ENCODE measurements around the gene PLSCR2. TPM values are rescaled to one million over a fixed set of nuclear protein-coding genes. Genes with fewer than 3 reads are reported as not detected.

The PLSCR2 gene
- total and polyA plus RNA-seq, 10 of the 15 experiments (the other 5 are each of a cell fraction or from before 2014, with no cell fraction given), result not detected

DNA sequence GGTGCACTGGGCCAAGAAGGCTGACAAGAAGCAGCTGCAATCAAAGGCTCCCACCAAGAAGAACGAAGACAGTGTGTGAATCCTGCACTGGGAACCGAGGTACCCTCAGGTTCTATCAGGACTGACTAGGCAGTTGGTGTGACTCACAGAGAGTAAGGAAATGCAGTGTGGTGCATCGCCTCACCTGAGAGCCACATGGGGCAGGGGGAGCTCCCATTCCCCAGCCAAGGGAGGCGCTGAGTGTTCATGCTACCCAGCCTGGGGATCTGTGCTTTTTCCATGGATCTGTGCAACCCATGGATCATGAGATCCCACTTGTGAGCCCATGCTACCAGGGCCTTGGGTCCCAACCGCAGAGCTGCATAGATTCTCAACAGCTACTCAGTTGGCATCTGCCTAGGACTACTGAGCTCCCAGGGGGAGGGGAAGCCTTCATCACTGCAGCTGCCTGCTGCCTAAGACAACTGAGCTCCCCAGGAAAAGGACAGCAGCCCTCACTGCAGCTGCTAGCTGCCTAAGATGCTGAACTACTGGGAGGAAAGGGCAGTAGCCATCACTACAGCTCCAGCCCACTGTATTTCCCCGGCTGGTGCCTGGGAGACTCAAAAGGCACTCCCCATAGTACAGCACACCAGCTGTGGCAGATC, 6.9 kb upstream of the PLSCR2 start:
- in situ Hi-C loops (cut with MboI) (no loop called here), intact Hi-C loops (cut with micrococcal nuclease; ENCODE audit: unreplicated experiment) (no loop called here)
- BruUV-seq (replicated peaks), result no TSS peak
- no peak overlapping the region for H3K4me3 ChIP-seq
- ChIA-PET CTCF (no interaction called here), SMC1A (ENCODE audit: uncharacterized antibody, unreplicated experiment) (no interaction called here), RAD21 (ENCODE audit: unreplicated experiment) (no interaction called here), POLR2A (no interaction called here)
- H2AFZ ChIP-seq (ENCODE audit: control insufficient read depth, low read depth, low read length), result no peak overlapping the region
- 42% methylated on average over 6 of the region's 6 CpGs for WGBS (ENCODE audit: insufficient coverage, insufficient replicate concordance, low lambda C conversion rate, missing lambda C conversion rate)
- FAIRE-seq, result no peak
- H3K9ac ChIP-seq (ENCODE audit: control insufficient read depth, insufficient read depth, low read length), result no peak overlapping the region
- H3K36me3 ChIP-seq (ENCODE audit: control insufficient read depth in 2 of 2, insufficient read depth in 2 of 2, low read length in 1 of 2), result no peaks in the 10 kb centered on the region
- no peaks in the 10 kb centered on the region for H3K27me3 ChIP-seq (replicated peaks in 1 of 2; ENCODE audit: control insufficient read depth in 2 of 2, insufficient read depth in 2 of 2, low read length in 1 of 2)
- no peaks in the 10 kb centered on the region for H3K4me1 ChIP-seq (ENCODE audit: control insufficient read depth, insufficient read depth, low read length)
- DNase-seq (ENCODE audit: low read depth, low spot score), result no peak
- no peaks in the 10 kb centered on the region for H3K9me3 ChIP-seq (replicated peaks; ENCODE audit: control insufficient read depth, insufficient read depth, low read length)
- H4K20me1 ChIP-seq (ENCODE audit: control insufficient read depth, insufficient read depth), result no peaks in the 10 kb centered on the region
- H3K79me2 ChIP-seq (ENCODE audit: control insufficient read depth, insufficient read depth, low read length), result no peaks in the 10 kb centered on the region
- H3K4me2 ChIP-seq (ENCODE audit: control insufficient read depth, insufficient read depth), result no peak overlapping the region
- ATAC-seq, result no peak
- no peak overlapping the region for H3K27ac ChIP-seq (ENCODE audit: control insufficient read depth, insufficient read depth)
- TF ChIP-seq, protein P1, sequence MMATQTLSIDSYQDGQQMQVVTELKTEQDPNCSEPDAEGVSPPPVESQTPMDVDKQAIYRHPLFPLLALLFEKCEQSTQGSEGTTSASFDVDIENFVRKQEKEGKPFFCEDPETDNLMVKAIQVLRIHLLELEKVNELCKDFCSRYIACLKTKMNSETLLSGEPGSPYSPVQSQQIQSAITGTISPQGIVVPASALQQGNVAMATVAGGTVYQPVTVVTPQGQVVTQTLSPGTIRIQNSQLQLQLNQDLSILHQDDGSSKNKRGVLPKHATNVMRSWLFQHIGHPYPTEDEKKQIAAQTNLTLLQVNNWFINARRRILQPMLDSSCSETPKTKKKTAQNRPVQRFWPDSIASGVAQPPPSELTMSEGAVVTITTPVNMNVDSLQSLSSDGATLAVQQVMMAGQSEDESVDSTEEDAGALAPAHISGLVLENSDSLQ (IDR thresholded peaks at IDR 0.05), result no peak
- TF ChIP-seq YY1 (IDR thresholded peaks at IDR 0.05; ENCODE audit: low read depth, low read length) (no peak), MTA2 (IDR thresholded peaks at IDR 0.05; ENCODE audit: low read depth) (no peak), CEBPB (IDR thresholded peaks at IDR 0.05; ENCODE audit: borderline replicate concordance in 1 of 2, low read depth in 2 of 2, low read length in 2 of 2) (no peak), TCF3 (IDR thresholded peaks at IDR 0.05; ENCODE audit: borderline replicate concordance, insufficient read depth, low read depth, low read length) (no peak), SREBF1 (IDR thresholded peaks at IDR 0.05; ENCODE audit: low read length) (no peak), NFIC (IDR thresholded peaks at IDR 0.05; ENCODE audit: low read depth, low read length) (no peak), NRF1 (conservative IDR thresholded peaks at IDR 0.05; ENCODE audit: low read depth, low read length) (no peak), MYC (IDR thresholded peaks at IDR 0.05; ENCODE audit: insufficient read depth, insufficient read length, insufficient replicate concordance, low read length, severe bottlenecking) (no peak), NFYA (IDR thresholded peaks at IDR 0.05; ENCODE audit: borderline replicate concordance, low read depth, low read length) (no peak), RAD51 (IDR thresholded peaks at IDR 0.05) (no peak)
- TF ChIP-seq, protein P2, sequence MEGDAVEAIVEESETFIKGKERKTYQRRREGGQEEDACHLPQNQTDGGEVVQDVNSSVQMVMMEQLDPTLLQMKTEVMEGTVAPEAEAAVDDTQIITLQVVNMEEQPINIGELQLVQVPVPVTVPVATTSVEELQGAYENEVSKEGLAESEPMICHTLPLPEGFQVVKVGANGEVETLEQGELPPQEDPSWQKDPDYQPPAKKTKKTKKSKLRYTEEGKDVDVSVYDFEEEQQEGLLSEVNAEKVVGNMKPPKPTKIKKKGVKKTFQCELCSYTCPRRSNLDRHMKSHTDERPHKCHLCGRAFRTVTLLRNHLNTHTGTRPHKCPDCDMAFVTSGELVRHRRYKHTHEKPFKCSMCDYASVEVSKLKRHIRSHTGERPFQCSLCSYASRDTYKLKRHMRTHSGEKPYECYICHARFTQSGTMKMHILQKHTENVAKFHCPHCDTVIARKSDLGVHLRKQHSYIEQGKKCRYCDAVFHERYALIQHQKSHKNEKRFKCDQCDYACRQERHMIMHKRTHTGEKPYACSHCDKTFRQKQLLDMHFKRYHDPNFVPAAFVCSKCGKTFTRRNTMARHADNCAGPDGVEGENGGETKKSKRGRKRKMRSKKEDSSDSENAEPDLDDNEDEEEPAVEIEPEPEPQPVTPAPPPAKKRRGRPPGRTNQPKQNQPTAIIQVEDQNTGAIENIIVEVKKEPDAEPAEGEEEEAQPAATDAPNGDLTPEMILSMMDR (IDR thresholded peaks at IDR 0.05 in 2 of 3, conservative IDR thresholded peaks at IDR 0.05 in 1 of 3; ENCODE audit: control insufficient read depth in 2 of 3, extremely low read depth in 1 of 3, insufficient read depth in 1 of 3, low read depth in 3 of 3, low read length in 3 of 3), result no peak
- TF ChIP-seq, protein P3, sequence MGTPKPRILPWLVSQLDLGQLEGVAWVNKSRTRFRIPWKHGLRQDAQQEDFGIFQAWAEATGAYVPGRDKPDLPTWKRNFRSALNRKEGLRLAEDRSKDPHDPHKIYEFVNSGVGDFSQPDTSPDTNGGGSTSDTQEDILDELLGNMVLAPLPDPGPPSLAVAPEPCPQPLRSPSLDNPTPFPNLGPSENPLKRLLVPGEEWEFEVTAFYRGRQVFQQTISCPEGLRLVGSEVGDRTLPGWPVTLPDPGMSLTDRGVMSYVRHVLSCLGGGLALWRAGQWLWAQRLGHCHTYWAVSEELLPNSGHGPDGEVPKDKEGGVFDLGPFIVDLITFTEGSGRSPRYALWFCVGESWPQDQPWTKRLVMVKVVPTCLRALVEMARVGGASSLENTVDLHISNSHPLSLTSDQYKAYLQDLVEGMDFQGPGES (IDR thresholded peaks at IDR 0.05), result no peak
- TF ChIP-seq, protein P4, sequence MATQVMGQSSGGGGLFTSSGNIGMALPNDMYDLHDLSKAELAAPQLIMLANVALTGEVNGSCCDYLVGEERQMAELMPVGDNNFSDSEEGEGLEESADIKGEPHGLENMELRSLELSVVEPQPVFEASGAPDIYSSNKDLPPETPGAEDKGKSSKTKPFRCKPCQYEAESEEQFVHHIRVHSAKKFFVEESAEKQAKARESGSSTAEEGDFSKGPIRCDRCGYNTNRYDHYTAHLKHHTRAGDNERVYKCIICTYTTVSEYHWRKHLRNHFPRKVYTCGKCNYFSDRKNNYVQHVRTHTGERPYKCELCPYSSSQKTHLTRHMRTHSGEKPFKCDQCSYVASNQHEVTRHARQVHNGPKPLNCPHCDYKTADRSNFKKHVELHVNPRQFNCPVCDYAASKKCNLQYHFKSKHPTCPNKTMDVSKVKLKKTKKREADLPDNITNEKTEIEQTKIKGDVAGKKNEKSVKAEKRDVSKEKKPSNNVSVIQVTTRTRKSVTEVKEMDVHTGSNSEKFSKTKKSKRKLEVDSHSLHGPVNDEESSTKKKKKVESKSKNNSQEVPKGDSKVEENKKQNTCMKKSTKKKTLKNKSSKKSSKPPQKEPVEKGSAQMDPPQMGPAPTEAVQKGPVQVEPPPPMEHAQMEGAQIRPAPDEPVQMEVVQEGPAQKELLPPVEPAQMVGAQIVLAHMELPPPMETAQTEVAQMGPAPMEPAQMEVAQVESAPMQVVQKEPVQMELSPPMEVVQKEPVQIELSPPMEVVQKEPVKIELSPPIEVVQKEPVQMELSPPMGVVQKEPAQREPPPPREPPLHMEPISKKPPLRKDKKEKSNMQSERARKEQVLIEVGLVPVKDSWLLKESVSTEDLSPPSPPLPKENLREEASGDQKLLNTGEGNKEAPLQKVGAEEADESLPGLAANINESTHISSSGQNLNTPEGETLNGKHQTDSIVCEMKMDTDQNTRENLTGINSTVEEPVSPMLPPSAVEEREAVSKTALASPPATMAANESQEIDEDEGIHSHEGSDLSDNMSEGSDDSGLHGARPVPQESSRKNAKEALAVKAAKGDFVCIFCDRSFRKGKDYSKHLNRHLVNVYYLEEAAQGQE (IDR thresholded peaks at IDR 0.05; ENCODE audit: low read depth, low read length), result no peak
- TF ChIP-seq, protein P5, sequence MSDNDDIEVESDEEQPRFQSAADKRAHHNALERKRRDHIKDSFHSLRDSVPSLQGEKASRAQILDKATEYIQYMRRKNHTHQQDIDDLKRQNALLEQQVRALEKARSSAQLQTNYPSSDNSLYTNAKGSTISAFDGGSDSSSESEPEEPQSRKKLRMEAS (IDR thresholded peaks at IDR 0.05; ENCODE audit: low read depth, low read length), result no peak

All from GM12878 (cell line).